Mucosa of rectum (tissue), 2 donors: Measurements from ENCODE around the gene PCDHB5.
A peak's percentile ranks its signal among the peaks of the same experiment; 100 is the strongest.
"Not testable (repeated sequence)": the region's sequence is repeated elsewhere in the genome, so short reads cannot be mapped to it uniquely, and the experiment has no call there.

Experiments
- H3K27ac ChIP-seq, 2 donors: one replicate each; pipeline ENCODE4 v1.7.0; 2013; ENCODE audit warnings: inconsistent platforms in 2 of 2, low read depth in 2 of 2, low read length in 2 of 2
- H3K27me3 ChIP-seq, 2 donors: one replicate each; pipeline ENCODE4 v1.7.0; 2013; ENCODE audit warnings: low read length in 2 of 2; ENCODE audit not compliant: control insufficient read depth in 2 of 2, insufficient read depth in 2 of 2
- H3K36me3 ChIP-seq, 2 donors: one replicate each; pipeline ENCODE4 v1.7.0; 2013; ENCODE audit warnings: low read length in 2 of 2; ENCODE audit not compliant: control insufficient read depth in 2 of 2, insufficient read depth in 2 of 2
- H3K4me1 ChIP-seq, 2 donors: one replicate each; pipeline ENCODE4 v1.7.0; 2013; ENCODE audit warnings: low read length in 2 of 2, mild to moderate bottlenecking in 1 of 2; ENCODE audit not compliant: control insufficient read depth in 2 of 2, insufficient read depth in 2 of 2
- H3K4me3 ChIP-seq, 2 donors: one replicate each; pipeline ENCODE4 v1.7.0; 2013; ENCODE audit warnings: low read length in 2 of 2
- H3K9ac ChIP-seq, 2 donors: one replicate each; pipeline ENCODE4 v1.7.0; 2013; ENCODE audit warnings: low read length in 2 of 2, low read depth in 1 of 2, mild to moderate bottlenecking in 1 of 2
- H3K9me3 ChIP-seq, 2 donors: one replicate each; pipeline ENCODE4 v1.7.0; 2013; ENCODE audit warnings: low read length in 2 of 2; ENCODE audit not compliant: control insufficient read depth in 2 of 2
- donor health status: healthy.
- donor health status: Normal muscosa, but diverticular disease.

PCDHB5 gene

GRCh38 chr5:141135030-141135717, at the start of gene PCDHB5:
TSS of gene PCDHB5 (plus strand) at chr5:141135206. CDS start at chr5:141135435, 229 bp downstream.
- Histone ChIP-seq H3K9me3 (peaks cover 7 to 16% of the 10 kb centered on the region in 2 donors), H3K4me1 (no peaks in the 10 kb centered on the region), H3K27me3 (no peaks in the 10 kb centered on the region), H3K36me3 (no peaks in the 10 kb centered on the region), H3K27ac (no peak within 1 kb of the TSS), H3K4me3 (peak within 1 kb of the TSS in 1 of 2 donors; percentile 23), H3K9ac (no peak within 1 kb of the TSS)

GRCh38 chr5:141094481-141095262, 40.3 kb upstream of the PCDHB5 start, which contains the start of gene PCDHB2:
TSS of gene PCDHB2 (plus strand) at chr5:141094615. CDS start at chr5:141094791, 176 bp downstream.
- Histone ChIP-seq H3K4me1 (no peaks in the 10 kb centered on the region), H3K27ac (no peak within 1 kb of the TSS), H3K27me3 (no peaks in the 10 kb centered on the region), H3K36me3 (no peaks in the 10 kb centered on the region), H3K4me3 (peak within 1 kb of the TSS; percentile 11 to 65), H3K9me3 (peaks cover 0 to 11% of the 10 kb centered on the region in 2 donors), H3K9ac (no peak within 1 kb of the TSS)

GRCh38 chr5:141095263-141095641, 39.8 kb upstream of the PCDHB5 start:
- Histone ChIP-seq H3K9ac (no peak overlapping the region), H3K27me3 (no peaks in the 10 kb centered on the region), H3K9me3 (peaks cover 0 to 11% of the 10 kb centered on the region in 2 donors), H3K4me1 (no peaks in the 10 kb centered on the region), H3K27ac (no peak overlapping the region), H3K36me3 (no peaks in the 10 kb centered on the region), H3K4me3 (no peak overlapping the region)

GRCh38 chr5:141096181-141096580, 38.8 kb upstream of the PCDHB5 start:
- not testable (repeated sequence) for H3K27me3 ChIP-seq, H3K36me3 ChIP-seq, H3K4me3 ChIP-seq, H3K9ac ChIP-seq, H3K4me1 ChIP-seq, H3K27ac ChIP-seq
- H3K9me3 ChIP-seq: peaks cover 0 to 16% of the 10 kb centered on the region in 2 donors

GRCh38 chr5:141096586-141096985, 38.4 kb upstream of the PCDHB5 start:
- H3K36me3 ChIP-seq, H3K27me3 ChIP-seq: not testable (repeated sequence)
- peaks cover 0 to 16% of the 10 kb centered on the region in 2 donors for H3K9me3 ChIP-seq

GRCh38 chr5:141100243-141100805, 34.7 kb upstream of the PCDHB5 start, which contains the start of gene PCDHB3:
TSS of gene PCDHB3 (plus strand) at chr5:141100473. CDS start at chr5:141100650, 177 bp downstream.
- peak within 1 kb of the TSS in 1 of 2 donors; percentile 59 for H3K4me3 ChIP-seq
- peaks cover 0 to 8% of the 10 kb centered on the region in 2 donors for H3K9me3 ChIP-seq
- H3K4me1 ChIP-seq: no peaks in the 10 kb centered on the region
- H3K9ac ChIP-seq: no peak within 1 kb of the TSS
- no peaks in the 10 kb centered on the region for H3K27me3 ChIP-seq
- H3K27ac ChIP-seq: no peak within 1 kb of the TSS
- no peaks in the 10 kb centered on the region for H3K36me3 ChIP-seq

More at GRCh38 chr5:141096586-141096985, 38.4 kb upstream of the PCDHB5 start:
- H3K9ac ChIP-seq, H3K4me3 ChIP-seq, H3K4me1 ChIP-seq, H3K27ac ChIP-seq: not testable (repeated sequence)

- peaks cover 0 to 6% of the 10 kb centered on the region in 2 donors for H3K9me3 ChIP-seq
- no peaks in the 10 kb centered on the region for H3K4me1 ChIP-seq
- peak overlapping the region in 1 of 2 donors; percentile 59 for H3K4me3 ChIP-seq
- H3K36me3 ChIP-seq: no peaks in the 10 kb centered on the region
- H3K27ac ChIP-seq: no peak overlapping the region
- no peak overlapping the region for H3K9ac ChIP-seq
- H3K27me3 ChIP-seq: no peaks in the 10 kb centered on the region
These were observed 33.9 kb upstream of the PCDHB5 start for GRCh38 chr5:141101059-141101458.

- H3K4me3 ChIP-seq, H3K9me3 ChIP-seq, H3K27ac ChIP-seq, H3K27me3 ChIP-seq, H3K9ac ChIP-seq, H3K36me3 ChIP-seq, H3K4me1 ChIP-seq: not testable (repeated sequence)
These were observed 32.9 kb upstream of the PCDHB5 start for GRCh38 chr5:141102070-141102469.

- not testable (repeated sequence) for H3K9ac ChIP-seq, H3K36me3 ChIP-seq, H3K27ac ChIP-seq, H3K9me3 ChIP-seq, H3K27me3 ChIP-seq, H3K4me3 ChIP-seq, H3K4me1 ChIP-seq
These were observed 32.5 kb upstream of the PCDHB5 start for GRCh38 chr5:141102471-141102870.

GRCh38 chr5:141105350-141105749, 29.7 kb upstream of the PCDHB5 start:
- H3K4me1 ChIP-seq: no peaks in the 10 kb centered on the region
- H3K9me3 ChIP-seq: peaks cover 0 to 9% of the 10 kb centered on the region in 2 donors
- H3K27me3 ChIP-seq: no peaks in the 10 kb centered on the region
- H3K4me3 ChIP-seq: no peak overlapping the region
- H3K27ac ChIP-seq: no peak overlapping the region
- H3K9ac ChIP-seq: no peak overlapping the region
- no peaks in the 10 kb centered on the region for H3K36me3 ChIP-seq
